DLD1 (cell line): ENCODE results near the gene TLE2.

Source experiments
- in situ Hi-C: cut with HindIII; loops from 2 replicates; pipeline ENCODE4 v1.10.0; 2017; ENCODE audit warnings: low sequenced_read_pairs

The TLE2 gene

GRCh38 chr19:3029065-3029923, at the start of gene TLE2:
TLE2 (minus strand) TSS chr19:3029280; CDS start chr19:3028904, 376 bp downstream.
- in situ Hi-C loops = no loop called here

DNA sequence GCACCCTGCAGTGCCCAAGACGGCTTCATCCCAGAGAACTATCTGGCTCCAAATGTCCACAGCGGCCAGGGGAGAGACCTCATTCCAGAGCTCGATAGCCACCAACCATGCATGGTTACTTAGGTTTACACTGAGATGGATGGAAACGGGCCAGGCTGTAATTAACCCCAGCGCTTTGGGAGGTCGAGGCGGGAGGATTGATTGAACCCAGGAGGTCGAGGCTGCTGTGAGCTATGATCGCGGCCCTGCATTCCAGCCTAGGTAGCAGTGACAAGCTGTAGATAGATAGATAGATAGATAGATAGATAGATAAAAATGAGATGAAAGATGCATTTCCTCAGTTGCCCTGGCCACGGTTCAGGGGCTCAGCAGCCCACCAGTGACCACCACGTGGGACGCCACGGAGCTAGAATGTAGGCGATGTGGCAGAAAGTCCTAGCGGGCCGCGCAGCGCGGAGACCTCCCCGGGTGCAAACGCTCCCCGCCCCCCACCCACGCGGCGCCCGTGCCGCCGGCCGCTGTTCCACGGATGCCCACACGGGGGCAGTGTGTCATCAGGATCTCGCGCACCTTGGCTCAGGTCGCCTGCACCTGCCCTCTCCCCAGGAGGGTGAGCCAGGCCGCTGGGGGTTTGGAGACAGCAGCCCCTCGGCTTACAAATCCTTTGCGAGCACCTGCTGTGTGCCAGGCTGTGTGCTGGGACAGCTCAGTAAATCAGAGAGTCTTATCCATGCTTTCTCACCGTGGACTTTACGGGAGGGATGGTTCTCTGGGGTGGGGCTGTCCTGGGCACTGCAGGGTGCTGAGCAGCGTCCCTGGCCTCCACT, 46.7 kb upstream of the TLE2 start:
- in situ Hi-C loops = no loop called here

DNA sequence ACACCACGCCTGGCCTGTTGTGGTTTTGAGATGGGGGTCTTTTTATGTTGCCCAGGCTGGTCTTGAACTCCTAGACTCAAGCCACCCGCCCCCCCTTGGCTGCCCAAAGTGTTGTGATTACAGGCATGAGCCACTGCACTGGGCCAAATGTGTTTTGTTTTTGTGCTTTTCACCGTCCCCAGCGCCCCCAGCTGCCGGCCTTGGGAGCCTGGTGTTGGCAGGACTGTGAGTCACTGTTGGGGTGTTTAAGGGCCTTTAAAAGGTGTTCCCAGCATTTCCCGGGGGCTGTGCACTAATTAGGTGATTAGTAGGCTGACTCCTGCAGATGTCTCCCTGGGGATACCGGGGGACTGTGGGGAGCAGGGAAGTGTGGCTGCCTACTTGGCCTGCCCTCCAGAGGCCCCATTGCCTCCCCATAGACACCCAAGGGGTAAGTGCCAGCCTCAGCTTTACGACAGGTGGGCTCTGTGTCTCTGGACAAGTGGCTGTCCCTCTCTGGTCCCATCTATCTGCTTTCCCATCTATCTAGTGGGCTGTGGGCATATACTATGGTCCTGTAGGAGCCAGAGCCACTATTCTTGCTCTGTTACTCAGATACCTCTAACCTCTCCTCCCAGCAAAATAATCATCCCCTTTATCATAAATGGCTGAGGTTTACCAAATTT, 45.0 kb upstream of the TLE2 start:
- in situ Hi-C loops = no loop called here

- in situ Hi-C loops = no loop called here
Measured at GRCh38 chr19:3073159-3073563, 44.1 kb upstream of the TLE2 start.

DNA sequence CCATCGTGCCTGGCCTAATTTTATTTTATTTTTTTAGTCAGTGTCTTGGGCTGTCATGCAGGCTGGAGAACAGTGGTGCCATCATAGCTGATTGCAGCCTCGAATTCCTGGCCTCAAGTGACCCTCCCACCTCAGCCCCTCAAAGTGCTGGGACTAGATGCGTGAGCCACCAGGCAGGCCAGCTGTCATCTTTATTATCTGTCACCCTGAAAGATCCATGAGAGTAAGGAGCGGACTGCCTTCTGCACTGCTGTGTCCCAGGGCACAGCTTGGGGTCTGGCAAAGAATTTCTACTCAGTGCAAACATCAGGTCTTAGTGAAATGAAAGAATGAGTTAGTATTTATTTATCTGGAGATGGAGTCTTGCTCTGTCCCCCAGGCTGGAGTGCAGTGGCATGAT, 42.7 kb upstream of the TLE2 start:
- in situ Hi-C loops = no loop called here

GRCh38 chr19:3068071-3068470, 39.0 kb upstream of the TLE2 start:
- in situ Hi-C loops = no loop called here

GRCh38 chr19:3067563-3067962, 38.5 kb upstream of the TLE2 start:
- in situ Hi-C loops = no loop called here

GRCh38 chr19:3066482-3067049, 37.5 kb upstream of the TLE2 start:
- in situ Hi-C loops = no loop called here

DNA sequence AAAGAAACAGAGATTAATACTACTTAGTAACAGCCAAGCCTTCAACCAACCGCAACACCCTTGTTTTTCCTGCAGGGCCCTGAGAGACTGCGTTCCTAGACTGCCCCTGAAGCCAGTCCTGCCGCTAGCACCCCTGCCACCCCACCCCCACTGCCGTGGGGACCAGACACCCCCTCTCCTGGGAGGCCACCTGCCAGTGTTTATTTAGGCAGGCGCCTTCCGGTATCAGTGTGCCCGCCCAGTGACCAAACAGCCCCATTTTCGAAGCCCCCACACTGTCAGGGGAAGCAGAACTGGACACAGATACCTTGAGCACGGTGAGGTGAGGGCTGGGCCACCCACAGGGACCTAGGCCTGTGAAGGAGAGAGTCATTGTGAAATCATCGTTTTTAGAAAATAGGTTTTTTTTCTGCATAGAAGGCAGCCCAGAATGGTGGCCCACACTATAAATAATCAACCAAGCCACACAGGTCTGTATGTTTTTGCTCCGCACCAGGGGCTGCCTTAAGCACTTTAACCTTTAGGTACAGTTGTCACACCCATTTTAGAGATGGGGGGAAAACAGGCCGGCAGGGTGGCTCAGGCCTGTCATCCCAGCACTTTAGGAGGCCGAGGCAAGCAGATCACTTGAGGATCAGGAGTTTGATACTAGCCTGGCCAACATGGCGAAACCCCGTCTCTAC, 36.7 kb upstream of the TLE2 start:
- in situ Hi-C loops = no loop called here

GRCh38 chr19:3064011-3064330, 34.9 kb upstream of the TLE2 start:
- in situ Hi-C loops = no loop called here

DNA sequence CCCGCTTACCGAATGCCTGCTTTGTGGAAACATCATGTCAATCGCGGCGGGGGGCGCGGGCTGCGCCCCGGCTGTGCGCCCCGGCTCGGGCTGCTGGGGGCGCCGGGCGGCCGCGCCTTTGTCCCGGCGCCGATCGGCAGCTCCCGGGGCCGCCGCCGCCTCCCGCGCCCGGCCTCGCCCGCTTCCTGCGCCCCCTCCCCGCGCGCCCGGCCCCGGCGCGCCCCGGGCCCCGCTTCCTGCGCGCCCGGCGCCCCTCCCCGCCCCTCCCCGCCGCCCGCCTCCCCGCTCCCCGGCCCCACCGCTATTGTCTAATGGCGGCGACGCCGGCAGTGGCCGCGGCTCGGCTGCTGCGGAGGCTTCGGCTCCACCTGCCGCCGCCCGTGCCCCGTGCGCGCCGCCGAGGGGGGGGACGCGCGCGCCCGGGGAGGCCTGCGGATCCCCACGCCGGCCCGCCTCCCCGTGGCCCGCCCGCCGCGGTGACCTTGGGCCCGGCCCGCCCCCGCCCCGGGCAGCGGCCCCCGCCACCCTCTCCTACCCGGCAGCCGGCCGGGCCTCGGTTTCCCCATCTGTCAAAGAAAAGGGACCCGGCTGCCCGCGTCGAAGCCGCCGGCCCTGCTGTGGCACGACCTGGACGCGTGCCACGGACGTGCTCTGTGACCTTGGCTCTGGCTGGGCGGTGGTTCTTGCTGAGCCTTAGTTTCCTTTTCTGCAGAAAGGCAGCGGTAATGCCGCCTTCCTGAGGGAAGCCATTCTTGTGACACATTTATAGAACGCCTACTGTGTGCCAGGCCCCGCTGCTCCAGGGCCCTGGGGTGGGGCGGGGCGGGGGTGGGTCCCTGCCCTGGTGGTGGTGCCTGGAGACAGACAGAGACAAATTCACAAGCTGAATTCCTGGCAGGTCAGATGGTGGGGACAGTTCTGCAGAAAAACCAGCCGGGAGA, 33.4 kb upstream of the TLE2 start, which contains the start of gene TLE5:
Gene TLE5, minus strand, starts transcription at position 331 of the 941 bp plus-strand sequence. Its CDS starts 295 bp downstream, at position 36.
- in situ Hi-C loops = no loop called here

DNA sequence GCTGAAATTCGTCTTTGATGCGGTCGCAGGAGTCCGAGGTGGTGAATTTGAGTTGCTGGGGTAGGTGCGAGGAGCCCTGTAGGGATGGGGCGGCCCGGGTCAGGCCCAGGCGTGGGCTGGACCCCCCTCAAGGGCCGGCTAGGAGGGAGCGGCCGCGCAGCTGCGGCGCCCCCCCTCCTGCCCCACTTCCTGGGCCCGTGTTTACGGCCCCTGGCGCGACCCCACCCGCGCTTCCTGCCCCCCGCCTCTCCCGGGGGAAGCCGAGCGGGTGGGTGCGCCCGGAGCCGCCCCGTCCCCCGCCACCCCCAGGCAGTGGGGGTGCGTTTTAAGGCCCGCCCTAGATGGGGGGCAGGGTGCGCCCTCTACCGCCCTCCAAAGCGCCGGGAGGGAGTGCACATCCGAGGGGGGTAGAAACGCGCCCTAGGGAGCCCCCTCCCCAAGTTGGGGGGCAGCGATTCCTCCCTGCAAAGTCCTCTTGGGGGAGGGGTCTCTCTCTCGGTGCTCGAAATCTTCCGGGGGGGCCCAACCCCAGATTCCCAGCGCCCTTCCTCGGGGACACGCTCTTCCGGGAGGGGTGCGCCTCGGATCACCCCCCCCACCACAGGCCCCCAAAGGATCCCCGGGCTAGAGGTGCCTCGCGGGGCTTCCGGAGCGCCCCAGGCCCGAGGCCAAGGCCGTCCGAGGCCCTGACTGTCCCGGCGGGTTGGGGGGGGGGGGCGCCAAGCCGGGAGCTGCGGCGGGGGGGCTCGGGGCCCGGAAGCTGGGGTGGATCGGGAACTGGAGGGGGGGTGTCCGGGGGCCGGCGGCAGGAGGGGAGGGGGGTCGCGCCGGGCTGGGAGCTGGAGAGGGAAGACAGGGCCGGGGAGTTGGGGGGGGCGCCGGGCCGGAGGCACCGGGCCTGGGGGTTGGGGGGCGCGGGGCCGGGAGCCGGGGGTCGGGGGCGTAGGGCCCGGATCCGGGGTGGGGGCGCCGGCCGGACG, 32.4 kb upstream of the TLE2 start:
- in situ Hi-C loops = no loop called here

GRCh38 chr19:3060857-3061181, 31.7 kb upstream of the TLE2 start:
- in situ Hi-C loops = no loop called here

GRCh38 chr19:3059653-3060052, 30.6 kb upstream of the TLE2 start:
- in situ Hi-C loops = no loop called here

GRCh38 chr19:3058821-3059314, 29.8 kb upstream of the TLE2 start:
- in situ Hi-C loops = no loop called here

- in situ Hi-C loops = no loop called here
Measured at GRCh38 chr19:3058009-3058820, 29.1 kb upstream of the TLE2 start.

DNA sequence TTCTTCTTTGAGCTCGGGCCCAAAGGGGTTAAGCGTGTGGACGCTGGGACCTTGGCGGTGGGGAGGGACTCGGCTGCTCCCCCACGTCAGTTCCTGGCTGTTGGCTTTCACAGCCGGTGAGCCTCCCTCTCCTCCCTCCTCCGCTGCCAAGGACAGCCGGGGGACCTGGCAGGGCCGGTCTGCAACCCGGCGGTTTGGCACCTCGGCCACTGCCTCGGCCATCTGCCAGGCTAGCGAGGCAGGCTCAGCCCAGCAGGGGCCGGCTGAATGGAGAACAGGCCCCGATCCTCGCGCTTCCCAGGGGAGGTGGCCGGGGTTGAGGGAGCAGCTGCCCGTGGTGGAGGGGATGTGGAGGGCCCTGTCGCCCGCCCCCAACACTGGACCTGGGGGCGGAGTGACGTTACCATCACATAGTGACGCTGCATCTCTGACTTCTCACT, 28.2 kb upstream of the TLE2 start:
- in situ Hi-C loops = no loop called here
